GM21390 (cell line): ENCODE data around the gene GJB1.
A peak's percentile ranks its signal among the peaks of the same experiment; 100 is the strongest.
"Not testable (repeated sequence)": the region's sequence is repeated elsewhere in the genome, so short reads cannot be mapped to it uniquely, and the experiment has no call there.

Experiments used
- ATAC-seq: cut with Tn5 transposase; IDR thresholded peaks from one replicate; pipeline ENCODE4 v1.9.1; 2021; ENCODE audit not compliant: unreplicated experiment

The GJB1 gene

GRCh38 chrX:71222929-71223328 is at the start of gene GJB1:
GJB1 (plus strand) TSS chrX:71223224; CDS start chrX:71223708, 484 bp downstream.
- no peak for ATAC-seq

GRCh38 chrX:71173440-71173839 is 49.6 kb upstream of the GJB1 start:
- no peak for ATAC-seq

- no peak for ATAC-seq
These were observed 48.2 kb upstream of the GJB1 start for GRCh38 chrX:71174795-71175194.

- no peak for ATAC-seq
These were observed 47.5 kb upstream of the GJB1 start for GRCh38 chrX:71175531-71175930.

- ATAC-seq, result no peak
These were observed 45.7 kb upstream of the GJB1 start for GRCh38 chrX:71177327-71177726.

GRCh38 chrX:71178908-71179307 is 44.1 kb upstream of the GJB1 start:
- no peak for ATAC-seq

GRCh38 chrX:71180579-71181265 is 42.3 kb upstream of the GJB1 start:
- ATAC-seq, result not testable (repeated sequence)

- peak; percentile 55 for ATAC-seq
These were observed 41.5 kb upstream of the GJB1 start for GRCh38 chrX:71181558-71181909.

- peak; percentile 90 for ATAC-seq
These were observed 40.9 kb upstream of the GJB1 start for GRCh38 chrX:71181910-71182799.

- no peak for ATAC-seq
These were observed 40.2 kb upstream of the GJB1 start for GRCh38 chrX:71182871-71183270.

GRCh38 chrX:71183341-71183740 is 39.7 kb upstream of the GJB1 start:
- ATAC-seq, result no peak

- no peak for ATAC-seq
These were observed 38.9 kb upstream of the GJB1 start for GRCh38 chrX:71184092-71184491.

- no peak for ATAC-seq
These were observed 38.1 kb upstream of the GJB1 start for GRCh38 chrX:71184803-71185495.

- ATAC-seq, result no peak
These were observed 31.8 kb upstream of the GJB1 start for GRCh38 chrX:71191248-71191647.

- peak; percentile 60 for ATAC-seq
These were observed 26.9 kb upstream of the GJB1 start for GRCh38 chrX:71195964-71196649.

- ATAC-seq, result peak; percentile 68
These were observed 25.0 kb upstream of the GJB1 start for GRCh38 chrX:71198066-71198465.

GRCh38 chrX:71199252-71200008 is 23.6 kb upstream of the GJB1 start:
- ATAC-seq, result no peak

- ATAC-seq, result no peak
These were observed 12.2 kb upstream of the GJB1 start for GRCh38 chrX:71210816-71211215.

GRCh38 chrX:71212536-71212935 is 10.5 kb upstream of the GJB1 start:
- ATAC-seq, result no peak

GRCh38 chrX:71214152-71214551 is 8.9 kb upstream of the GJB1 start:
- no peak for ATAC-seq
